Neural cell (in vitro differentiated cells): ENCODE results near the gene MMP7. TPM values are rescaled to one million over a fixed set of nuclear protein-coding genes. Genes with fewer than 3 reads are reported as not detected.

ENCODE experiments used
- H2AFZ ChIP-seq: fragments of 200-600, 300-800 bp; sonication (generic), shearing (Covaris generic); 2 replicates; pipeline ENCODE4 v1.6.0; 2014; ENCODE audit warnings: low read depth, mild to moderate bottlenecking, antibody characterized with exemption, low read length, moderate library complexity
- H3F3A ChIP-seq: fragments of 200-600 bp; shearing (Covaris generic); 2 replicates; pipeline ENCODE4 v1.6.1; 2016; ENCODE audit warnings: mild to moderate bottlenecking, moderate library complexity, mixed read lengths, antibody characterized with exemption, low read length; ENCODE audit not compliant: insufficient read depth, poor library complexity, severe bottlenecking
- H3K27ac ChIP-seq: fragments of 200-600, 300-800 bp; sonication (generic), shearing (Covaris generic); 2 replicates; pipeline ENCODE4 v1.5.1; 2014; ENCODE audit warnings: mild to moderate bottlenecking, low read length, moderate library complexity
- H3K27me3 ChIP-seq: fragments of 300-800, 200-600 bp; sonication (generic), shearing (Covaris generic); 2 replicates; pipeline ENCODE4 v1.6.0; 2014; ENCODE audit warnings: mild to moderate bottlenecking, low read depth, low read length, moderate library complexity; ENCODE audit not compliant: insufficient read depth
- H3K36me3 ChIP-seq: fragments of 300-800, 200-600 bp; sonication (generic), shearing (Covaris generic); 2 replicates; pipeline ENCODE4 v1.5.1; 2014; ENCODE audit warnings: mild to moderate bottlenecking, antibody characterized with exemption, low read length, moderate library complexity; ENCODE audit not compliant: insufficient read depth
- H3K4me2 ChIP-seq: fragments of 300-800, 200-600 bp; sonication (generic), shearing (Covaris generic); 2 replicates; pipeline ENCODE4 v1.6.0; 2014; ENCODE audit warnings: mild to moderate bottlenecking, low read length
- H3K4me3 ChIP-seq: fragments of 300-800, 200-600 bp; sonication (generic), shearing (Covaris generic); 2 replicates; pipeline ENCODE4 v1.5.1; 2014; ENCODE audit warnings: mild to moderate bottlenecking, low read length, moderate library complexity
- H3K79me2 ChIP-seq: fragments of 200-600 bp; shearing (Covaris generic); replicated peaks from 2 replicates; pipeline ENCODE4 v1.6.0; 2014; ENCODE audit warnings: mild to moderate bottlenecking, low read length, moderate library complexity; ENCODE audit not compliant: insufficient read depth
- H3K9ac ChIP-seq: fragments of 300-800, 200-600 bp; sonication (generic), shearing (Covaris generic); 2 replicates; pipeline ENCODE4 v1.6.1; 2016; ENCODE audit warnings: mild to moderate bottlenecking, low read length, mixed read lengths
- H3K9me2 ChIP-seq: fragments of 200-600 bp; shearing (Covaris generic); 2 replicates; pipeline ENCODE4 v1.6.1; 2016; ENCODE audit warnings: mild to moderate bottlenecking, low read length, mixed read lengths; ENCODE audit not compliant: insufficient read depth
- H3K9me3 ChIP-seq: fragments of 200-600, 300-800 bp; sonication (generic), shearing (Covaris generic); 2 replicates; pipeline ENCODE4 v1.6.1; 2016; ENCODE audit warnings: mild to moderate bottlenecking, mixed run types, low read length, moderate library complexity, mixed read lengths
- H4K20me1 ChIP-seq: fragments of 200-600 bp; shearing (Covaris generic); 2 replicates; pipeline ENCODE4 v1.6.1; 2016; ENCODE audit warnings: mild to moderate bottlenecking, mixed run types; ENCODE audit not compliant: insufficient read depth
- EP300 ChIP-seq: fragments of 450-650 bp; conservative IDR thresholded peaks from 2 replicates; pipeline ENCODE4 v1.6.1; 2014; ENCODE audit warnings: antibody characterized with exemption, mild to moderate bottlenecking, moderate library complexity; ENCODE audit not compliant: poor library complexity, severe bottlenecking
- EZH2 ChIP-seq: fragments of 200-600, 300-800 bp; shearing (Covaris generic), sonication (generic); IDR thresholded peaks from 2 replicates; pipeline ENCODE4 v1.6.1; 2014; ENCODE audit warnings: antibody characterized with exemption, low read length, borderline replicate concordance, mild to moderate bottlenecking; ENCODE audit not compliant: insufficient read depth, poor library complexity, severe bottlenecking
- MXI1 ChIP-seq: fragments of 450-650 bp; conservative IDR thresholded peaks from 2 replicates; pipeline ENCODE4 v1.6.1; 2014; ENCODE audit warnings: antibody characterized with exemption, mild to moderate bottlenecking; ENCODE audit not compliant: poor library complexity, severe bottlenecking
- POLR2AphosphoS5 ChIP-seq: IDR thresholded peaks from 2 replicates; pipeline ENCODE4 v1.6.1; 2012
- RAD21 ChIP-seq: fragments of 450-650 bp; conservative IDR thresholded peaks from 2 replicates; pipeline ENCODE4 v1.6.1; 2014; ENCODE audit warnings: antibody characterized with exemption, mild to moderate bottlenecking, moderate library complexity
- SMC3 ChIP-seq: fragments of 450-650 bp; conservative IDR thresholded peaks from 2 replicates; pipeline ENCODE4 v1.6.1; 2014; ENCODE audit warnings: antibody characterized with exemption, mild to moderate bottlenecking, moderate library complexity; ENCODE audit not compliant: poor library complexity
- TAF1 ChIP-seq: IDR thresholded peaks from 2 replicates; pipeline ENCODE4 v1.6.1; 2012; ENCODE audit warnings: low read depth
- polyA plus RNA-seq: library from polyadenylated mRNA; depleted of rRNA; stranded (reverse); fragments of >200 nt; gene quantifications from 2 replicates; pipeline ENCODE4 v1.2.3, GENCODE V29; 2014
- TF ChIP-seq, protein P1 (sequence below): fragments of 450-650 bp; IDR thresholded peaks from 2 replicates; pipeline ENCODE4 v1.5.1; 2014; ENCODE audit warnings: antibody characterized with exemption, mild to moderate bottlenecking, moderate library complexity; ENCODE audit not compliant: poor library complexity, severe bottlenecking
- TF ChIP-seq, protein P2 (sequence below): IDR thresholded peaks from 2 replicates; pipeline ENCODE4 v1.6.1; 2012; ENCODE audit warnings: borderline replicate concordance

MMP7 gene
- polyA plus RNA-seq, 1 donor from 2014 or later = not detected

DNA sequence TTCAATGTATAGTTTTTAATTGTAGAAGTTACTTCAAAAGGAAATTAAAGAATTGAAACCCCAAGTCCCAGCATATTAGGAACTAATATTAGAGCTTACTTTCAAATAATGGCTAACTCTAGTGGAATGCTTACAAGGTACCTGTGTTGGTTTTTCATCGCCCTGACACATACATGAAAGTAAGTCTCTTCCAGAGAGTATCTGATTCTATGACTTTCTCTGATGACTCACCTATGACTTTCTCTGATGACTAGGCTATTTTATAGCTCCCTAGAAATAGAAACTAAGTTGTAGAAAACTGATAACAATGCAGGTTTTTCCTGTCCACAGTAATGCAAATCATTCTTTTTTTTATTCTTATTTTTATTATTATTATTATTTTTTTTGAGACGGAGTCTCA, 33.6 kb upstream of the MMP7 start:
- Histone ChIP-seq H3K36me3 (no peaks in the 10 kb centered on the region), H3K4me2 (no peak overlapping the region), H3K9me2 (no peaks in the 10 kb centered on the region), H3K9me3 (peaks cover 3% of the 10 kb centered on the region), H3K27ac (no peak overlapping the region), H3K79me2 (no peaks in the 10 kb centered on the region), H3K9ac (no peak overlapping the region), H2AFZ (no peak overlapping the region), H3F3A (no peaks in the 10 kb centered on the region), H4K20me1 (no peaks in the 10 kb centered on the region), H3K27me3 (no peaks in the 10 kb centered on the region), H3K4me3 (no peak overlapping the region)
- TF ChIP-seq EP300 = no peak
- no peak for TF ChIP-seq POLR2AphosphoS5
- TF ChIP-seq, protein P1, sequence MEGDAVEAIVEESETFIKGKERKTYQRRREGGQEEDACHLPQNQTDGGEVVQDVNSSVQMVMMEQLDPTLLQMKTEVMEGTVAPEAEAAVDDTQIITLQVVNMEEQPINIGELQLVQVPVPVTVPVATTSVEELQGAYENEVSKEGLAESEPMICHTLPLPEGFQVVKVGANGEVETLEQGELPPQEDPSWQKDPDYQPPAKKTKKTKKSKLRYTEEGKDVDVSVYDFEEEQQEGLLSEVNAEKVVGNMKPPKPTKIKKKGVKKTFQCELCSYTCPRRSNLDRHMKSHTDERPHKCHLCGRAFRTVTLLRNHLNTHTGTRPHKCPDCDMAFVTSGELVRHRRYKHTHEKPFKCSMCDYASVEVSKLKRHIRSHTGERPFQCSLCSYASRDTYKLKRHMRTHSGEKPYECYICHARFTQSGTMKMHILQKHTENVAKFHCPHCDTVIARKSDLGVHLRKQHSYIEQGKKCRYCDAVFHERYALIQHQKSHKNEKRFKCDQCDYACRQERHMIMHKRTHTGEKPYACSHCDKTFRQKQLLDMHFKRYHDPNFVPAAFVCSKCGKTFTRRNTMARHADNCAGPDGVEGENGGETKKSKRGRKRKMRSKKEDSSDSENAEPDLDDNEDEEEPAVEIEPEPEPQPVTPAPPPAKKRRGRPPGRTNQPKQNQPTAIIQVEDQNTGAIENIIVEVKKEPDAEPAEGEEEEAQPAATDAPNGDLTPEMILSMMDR = no peak

DNA sequence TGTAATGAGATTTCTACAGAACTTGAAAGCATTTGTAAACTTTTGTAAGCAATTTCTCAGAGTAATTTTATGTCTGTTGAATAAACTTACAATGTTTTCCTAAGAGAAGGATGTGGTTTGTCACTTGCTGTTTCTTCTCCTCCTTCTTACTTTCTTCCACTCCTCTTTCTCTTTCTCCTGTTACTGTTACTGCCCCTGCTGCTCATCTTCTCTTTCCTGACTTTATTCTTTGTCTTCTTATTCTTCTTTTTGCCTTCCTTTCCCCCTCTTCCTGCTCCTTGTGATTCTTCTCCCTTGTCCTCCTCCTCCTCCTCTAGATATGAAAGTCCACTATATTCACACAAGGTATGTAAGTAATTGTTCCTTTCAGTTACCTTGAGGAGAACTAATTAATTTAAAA, 31.1 kb upstream of the MMP7 start:
- Histone ChIP-seq H3K27ac (no peak overlapping the region), H3K4me2 (no peak overlapping the region), H4K20me1 (no peaks in the 10 kb centered on the region), H3K9ac (no peak overlapping the region), H3K79me2 (no peaks in the 10 kb centered on the region), H3K9me3 (no peaks in the 10 kb centered on the region), H3K27me3 (no peaks in the 10 kb centered on the region), H3K36me3 (no peaks in the 10 kb centered on the region), H2AFZ (no peak overlapping the region), H3K4me3 (no peak overlapping the region), H3K9me2 (no peaks in the 10 kb centered on the region), H3F3A (no peaks in the 10 kb centered on the region)
- TF ChIP-seq, protein P1 = no peak
- no peak for TF ChIP-seq EZH2
- TF ChIP-seq SMC3 = no peak
- no peak for TF ChIP-seq EP300
- no peak for TF ChIP-seq POLR2AphosphoS5
- no peak for TF ChIP-seq RAD21
- no peak for TF ChIP-seq TAF1
- TF ChIP-seq MXI1 = no peak
- TF ChIP-seq, protein P2, sequence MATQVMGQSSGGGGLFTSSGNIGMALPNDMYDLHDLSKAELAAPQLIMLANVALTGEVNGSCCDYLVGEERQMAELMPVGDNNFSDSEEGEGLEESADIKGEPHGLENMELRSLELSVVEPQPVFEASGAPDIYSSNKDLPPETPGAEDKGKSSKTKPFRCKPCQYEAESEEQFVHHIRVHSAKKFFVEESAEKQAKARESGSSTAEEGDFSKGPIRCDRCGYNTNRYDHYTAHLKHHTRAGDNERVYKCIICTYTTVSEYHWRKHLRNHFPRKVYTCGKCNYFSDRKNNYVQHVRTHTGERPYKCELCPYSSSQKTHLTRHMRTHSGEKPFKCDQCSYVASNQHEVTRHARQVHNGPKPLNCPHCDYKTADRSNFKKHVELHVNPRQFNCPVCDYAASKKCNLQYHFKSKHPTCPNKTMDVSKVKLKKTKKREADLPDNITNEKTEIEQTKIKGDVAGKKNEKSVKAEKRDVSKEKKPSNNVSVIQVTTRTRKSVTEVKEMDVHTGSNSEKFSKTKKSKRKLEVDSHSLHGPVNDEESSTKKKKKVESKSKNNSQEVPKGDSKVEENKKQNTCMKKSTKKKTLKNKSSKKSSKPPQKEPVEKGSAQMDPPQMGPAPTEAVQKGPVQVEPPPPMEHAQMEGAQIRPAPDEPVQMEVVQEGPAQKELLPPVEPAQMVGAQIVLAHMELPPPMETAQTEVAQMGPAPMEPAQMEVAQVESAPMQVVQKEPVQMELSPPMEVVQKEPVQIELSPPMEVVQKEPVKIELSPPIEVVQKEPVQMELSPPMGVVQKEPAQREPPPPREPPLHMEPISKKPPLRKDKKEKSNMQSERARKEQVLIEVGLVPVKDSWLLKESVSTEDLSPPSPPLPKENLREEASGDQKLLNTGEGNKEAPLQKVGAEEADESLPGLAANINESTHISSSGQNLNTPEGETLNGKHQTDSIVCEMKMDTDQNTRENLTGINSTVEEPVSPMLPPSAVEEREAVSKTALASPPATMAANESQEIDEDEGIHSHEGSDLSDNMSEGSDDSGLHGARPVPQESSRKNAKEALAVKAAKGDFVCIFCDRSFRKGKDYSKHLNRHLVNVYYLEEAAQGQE = no peak
